CD4-positive, alpha-beta T cell treated with Interleukin-10 for 1 hour (primary cell): ENCODE data around the gene IPPK.
"Not testable (repeated sequence)": the region's sequence is repeated elsewhere in the genome, so short reads cannot be mapped to it uniquely, and the experiment has no call there.

Experiments used
- DNase-seq: peaks from one replicate; pipeline ENCODE4 v3.0.0-alpha.2; 2020

The IPPK gene

DNA sequence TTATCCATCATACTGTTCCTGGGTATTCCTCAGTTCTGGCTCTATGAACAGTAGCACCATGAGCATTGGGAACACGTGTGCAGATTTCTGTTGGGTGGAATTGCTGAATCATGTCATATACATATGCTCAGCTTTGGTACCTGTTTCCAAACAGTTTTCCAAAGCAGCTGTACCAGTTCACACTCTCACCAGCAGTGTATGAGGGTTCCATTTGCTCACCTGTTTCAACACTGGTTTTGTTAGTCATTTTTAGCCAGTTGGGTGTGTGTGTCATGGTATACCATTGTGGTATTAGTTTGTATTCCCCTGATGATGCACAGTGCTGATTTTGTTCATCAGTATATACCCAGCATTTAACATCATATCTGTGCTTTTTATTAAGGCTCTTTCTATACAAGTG, 77.4 kb downstream of the IPPK start:
- no peak for DNase-seq

DNA sequence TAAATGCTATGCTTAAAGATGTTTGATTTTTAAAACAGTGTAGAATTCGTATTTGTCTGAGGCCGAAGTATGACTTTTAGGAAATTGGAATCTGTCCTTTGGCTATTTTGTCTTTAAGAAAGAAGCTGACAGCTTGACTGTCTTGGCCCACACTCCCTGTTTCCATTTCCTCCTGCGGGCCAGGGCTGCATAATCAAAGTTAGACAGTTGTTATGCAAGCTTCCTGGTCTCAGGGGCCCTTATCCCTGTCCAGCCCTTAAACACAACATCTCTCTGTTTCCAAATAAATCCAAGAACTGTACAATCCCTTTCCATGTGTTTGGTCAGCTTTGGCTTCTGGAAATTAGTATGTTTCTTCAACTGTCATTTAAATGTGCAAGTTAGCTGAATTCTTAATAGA, 79.6 kb downstream of the IPPK start:
- no peak for DNase-seq

GRCh38 chr9:92589923-92590322, 80.0 kb downstream of the IPPK start:
- DNase-seq, result no peak

- DNase-seq, result no peak
These were observed 93.8 kb downstream of the IPPK start for GRCh38 chr9:92576175-92576574.

DNA sequence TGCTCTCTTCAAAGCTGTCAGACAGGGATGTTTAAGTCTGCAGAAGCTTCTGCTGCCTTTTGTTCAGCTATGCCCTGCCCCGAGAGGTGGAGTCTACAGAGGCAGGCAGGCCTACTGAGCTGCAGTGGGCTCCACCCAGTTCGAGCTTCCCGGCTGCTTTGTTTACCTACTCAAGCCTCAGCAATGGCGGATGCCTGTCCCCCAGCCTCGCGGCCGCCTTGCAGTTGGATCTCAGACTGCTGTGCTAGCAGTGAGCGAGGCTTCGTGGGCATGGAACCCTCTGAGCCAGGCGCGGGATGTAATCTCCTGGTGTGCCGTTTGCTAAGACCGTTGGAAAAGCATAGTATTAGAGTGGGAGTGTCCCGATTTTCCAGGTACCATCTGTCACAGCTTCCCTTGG, 96.3 kb downstream of the IPPK start:
- not testable (repeated sequence) for DNase-seq

GRCh38 chr9:92571871-92572270, 98.1 kb downstream of the IPPK start:
- not testable (repeated sequence) for DNase-seq

- DNase-seq, result no peak
These were observed 104.9 kb downstream of the IPPK start for GRCh38 chr9:92564982-92565381.

DNA sequence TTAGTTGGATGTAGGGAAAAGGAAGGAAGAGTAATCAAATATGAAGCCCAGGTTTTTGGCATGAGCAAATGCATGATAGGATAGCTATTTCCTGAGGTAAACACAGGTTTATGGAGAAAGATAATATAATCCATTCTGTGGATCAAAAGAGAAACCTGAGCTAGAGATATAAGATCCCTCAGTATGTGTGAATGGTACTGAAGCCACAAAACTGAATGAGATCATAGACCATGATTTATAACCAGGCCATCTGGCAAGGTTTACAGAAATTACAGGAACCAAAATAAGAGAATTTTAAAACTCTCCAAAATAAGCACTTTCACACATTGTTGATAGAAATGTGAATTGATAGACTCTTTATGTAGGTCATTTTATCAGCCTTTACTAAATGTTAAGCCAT, 105.4 kb downstream of the IPPK start:
- DNase-seq, result no peak
